GM12892 (cell line): ENCODE data around the gene SCAPER.

Experiments used
- POLR2AphosphoS5 ChIP-seq: IDR thresholded peaks from 2 replicates; pipeline ENCODE4 v1.6.1; 2011; ENCODE audit warnings: low read depth, low read length, control low read depth
- TAF1 ChIP-seq: IDR thresholded peaks from 2 replicates; pipeline ENCODE4 v1.6.1; 2011; ENCODE audit warnings: low read depth, mild to moderate bottlenecking, control low read depth, low read length, borderline replicate concordance

DNA sequence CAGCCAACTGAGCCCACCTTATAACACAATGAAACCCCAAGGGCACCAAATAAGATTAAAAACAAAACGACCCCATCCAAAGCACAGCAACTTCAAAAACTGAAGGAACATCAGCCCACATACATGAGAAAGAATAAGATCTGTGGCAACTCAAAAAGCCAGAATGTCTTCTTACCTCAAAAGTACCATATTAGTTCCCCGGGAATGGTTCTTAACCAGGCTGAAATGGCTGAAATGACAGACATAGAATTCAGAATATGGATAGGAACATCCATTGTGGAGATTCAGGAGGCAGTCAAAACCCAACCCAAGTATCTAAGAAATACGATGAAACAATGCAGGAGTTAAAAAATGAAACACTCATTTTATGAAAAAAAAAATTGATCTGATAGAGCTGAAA, 222.3 kb downstream of the SCAPER start:
- no peak for TF ChIP-seq POLR2AphosphoS5
- TF ChIP-seq TAF1: no peak
